ENCODE results near the gene C4BPB. TPM values are rescaled to one million over a fixed set of nuclear protein-coding genes. Genes with fewer than 3 reads are reported as not detected.

C4BPB gene
- total RNA-seq, 1 donor = not detected

- no peaks in the 10 kb centered on the region for H3K79me2 ChIP-seq (ENCODE audit: insufficient read depth, low read length)
- H3K9me3 ChIP-seq (ENCODE audit: low read depth, low read length) = no peaks in the 10 kb centered on the region
- H3K4me1 ChIP-seq (ENCODE audit: insufficient read depth, low read length) = peaks cover 4% of the 10 kb centered on the region
- no peak for DNase-seq (ENCODE audit: insufficient read length, low spot score, missing footprints)
- no peaks in the 10 kb centered on the region for H3K36me3 ChIP-seq (ENCODE audit: insufficient read depth, low read length)
- TF ChIP-seq, protein P1, sequence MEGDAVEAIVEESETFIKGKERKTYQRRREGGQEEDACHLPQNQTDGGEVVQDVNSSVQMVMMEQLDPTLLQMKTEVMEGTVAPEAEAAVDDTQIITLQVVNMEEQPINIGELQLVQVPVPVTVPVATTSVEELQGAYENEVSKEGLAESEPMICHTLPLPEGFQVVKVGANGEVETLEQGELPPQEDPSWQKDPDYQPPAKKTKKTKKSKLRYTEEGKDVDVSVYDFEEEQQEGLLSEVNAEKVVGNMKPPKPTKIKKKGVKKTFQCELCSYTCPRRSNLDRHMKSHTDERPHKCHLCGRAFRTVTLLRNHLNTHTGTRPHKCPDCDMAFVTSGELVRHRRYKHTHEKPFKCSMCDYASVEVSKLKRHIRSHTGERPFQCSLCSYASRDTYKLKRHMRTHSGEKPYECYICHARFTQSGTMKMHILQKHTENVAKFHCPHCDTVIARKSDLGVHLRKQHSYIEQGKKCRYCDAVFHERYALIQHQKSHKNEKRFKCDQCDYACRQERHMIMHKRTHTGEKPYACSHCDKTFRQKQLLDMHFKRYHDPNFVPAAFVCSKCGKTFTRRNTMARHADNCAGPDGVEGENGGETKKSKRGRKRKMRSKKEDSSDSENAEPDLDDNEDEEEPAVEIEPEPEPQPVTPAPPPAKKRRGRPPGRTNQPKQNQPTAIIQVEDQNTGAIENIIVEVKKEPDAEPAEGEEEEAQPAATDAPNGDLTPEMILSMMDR (IDR thresholded peaks at IDR 0.05; ENCODE audit: extremely low read depth, low read depth, low read length) = no peak
- no peak overlapping the region for H3K4me2 ChIP-seq (ENCODE audit: insufficient read depth, low read length)
- no peak overlapping the region for H3K27ac ChIP-seq (ENCODE audit: low read depth, low read length)
- H3K4me3 ChIP-seq (ENCODE audit: insufficient read depth, low read length) = no peak overlapping the region
- H4K20me1 ChIP-seq (ENCODE audit: insufficient read depth, low read length) = no peaks in the 10 kb centered on the region
- no peak overlapping the region for H2AFZ ChIP-seq (ENCODE audit: low read length)
- peaks cover 5% of the 10 kb centered on the region for H3K27me3 ChIP-seq (ENCODE audit: insufficient read depth, low read length)
Measured at GRCh38 chr1:207081806-207082205, 6.9 kb upstream of the C4BPB start.

DNA sequence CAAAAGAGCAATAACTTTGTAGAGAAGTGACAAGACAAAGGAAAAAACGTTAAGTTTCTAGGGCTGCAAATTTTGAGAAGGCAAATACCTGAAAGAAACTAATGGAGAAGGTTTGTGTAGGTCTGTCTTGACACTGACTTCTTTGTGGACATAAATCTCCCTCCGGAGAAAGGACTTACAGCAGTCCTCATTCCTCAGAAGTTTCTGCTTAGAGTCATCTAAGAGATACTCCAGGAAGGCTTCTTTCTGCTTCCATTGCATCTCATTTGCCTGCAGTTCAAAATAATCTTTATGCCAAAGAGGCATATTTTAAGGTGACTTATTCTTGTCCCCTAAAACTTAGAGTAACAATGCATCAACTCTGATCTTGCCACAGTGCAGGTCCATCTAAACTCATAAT, 4.4 kb upstream of the C4BPB start:
- Histone ChIP-seq H2AFZ (ENCODE audit: low read length) (no peak overlapping the region), H3K4me2 (ENCODE audit: insufficient read depth, low read length) (no peak overlapping the region), H3K4me3 (ENCODE audit: insufficient read depth, low read length) (no peak overlapping the region), H3K27me3 (ENCODE audit: insufficient read depth, low read length) (peaks cover 5% of the 10 kb centered on the region), H4K20me1 (ENCODE audit: insufficient read depth, low read length) (no peaks in the 10 kb centered on the region), H3K9me3 (ENCODE audit: low read depth, low read length) (no peaks in the 10 kb centered on the region), H3K36me3 (ENCODE audit: insufficient read depth, low read length) (no peaks in the 10 kb centered on the region), H3K4me1 (ENCODE audit: insufficient read depth, low read length) (peaks cover 3% of the 10 kb centered on the region), H3K79me2 (ENCODE audit: insufficient read depth, low read length) (no peaks in the 10 kb centered on the region), H3K27ac (ENCODE audit: low read depth, low read length) (no peak overlapping the region)
- TF ChIP-seq, protein P1 (IDR thresholded peaks at IDR 0.05; ENCODE audit: extremely low read depth, low read depth, low read length) = no peak
- no peak for DNase-seq (ENCODE audit: insufficient read length, low spot score, missing footprints)

DNA sequence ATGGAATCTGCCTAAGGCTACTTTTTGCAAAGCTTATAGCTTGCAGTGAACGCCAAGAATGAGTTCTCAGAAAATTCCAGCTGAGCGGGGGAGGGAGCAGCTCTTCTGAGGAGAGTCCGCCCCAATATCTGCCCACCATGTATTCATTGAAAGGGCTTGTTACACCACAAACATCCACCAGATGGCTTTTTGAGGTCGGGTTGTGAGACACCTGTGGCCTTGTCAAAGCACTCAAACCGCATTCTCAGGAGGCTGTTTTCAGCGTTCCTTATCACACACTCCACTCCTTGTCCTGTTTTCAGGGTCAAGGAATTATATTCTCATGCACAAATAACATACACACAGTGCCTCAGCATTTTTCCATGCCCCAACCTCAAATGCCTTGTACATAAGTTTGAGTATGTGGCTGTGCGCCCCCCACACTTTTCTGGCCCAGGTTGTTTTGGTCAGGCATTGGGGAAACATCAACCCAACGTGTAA, 3.9 kb upstream of the C4BPB start:
- Histone ChIP-seq H3K79me2 (ENCODE audit: insufficient read depth, low read length) (no peaks in the 10 kb centered on the region), H2AFZ (ENCODE audit: low read length) (no peak overlapping the region), H3K9me3 (ENCODE audit: low read depth, low read length) (no peaks in the 10 kb centered on the region), H3K36me3 (ENCODE audit: insufficient read depth, low read length) (no peaks in the 10 kb centered on the region), H3K4me2 (ENCODE audit: insufficient read depth, low read length) (no peak overlapping the region), H4K20me1 (ENCODE audit: insufficient read depth, low read length) (no peaks in the 10 kb centered on the region), H3K27ac (ENCODE audit: low read depth, low read length) (no peak overlapping the region), H3K4me3 (ENCODE audit: insufficient read depth, low read length) (no peak overlapping the region), H3K4me1 (ENCODE audit: insufficient read depth, low read length) (peaks cover 3% of the 10 kb centered on the region), H3K27me3 (ENCODE audit: insufficient read depth, low read length) (peaks cover 5% of the 10 kb centered on the region)
- DNase-seq (ENCODE audit: insufficient read length, low spot score, missing footprints) = no peak
- TF ChIP-seq, protein P1 (IDR thresholded peaks at IDR 0.05; ENCODE audit: extremely low read depth, low read depth, low read length) = peak; percentile 60

DNA sequence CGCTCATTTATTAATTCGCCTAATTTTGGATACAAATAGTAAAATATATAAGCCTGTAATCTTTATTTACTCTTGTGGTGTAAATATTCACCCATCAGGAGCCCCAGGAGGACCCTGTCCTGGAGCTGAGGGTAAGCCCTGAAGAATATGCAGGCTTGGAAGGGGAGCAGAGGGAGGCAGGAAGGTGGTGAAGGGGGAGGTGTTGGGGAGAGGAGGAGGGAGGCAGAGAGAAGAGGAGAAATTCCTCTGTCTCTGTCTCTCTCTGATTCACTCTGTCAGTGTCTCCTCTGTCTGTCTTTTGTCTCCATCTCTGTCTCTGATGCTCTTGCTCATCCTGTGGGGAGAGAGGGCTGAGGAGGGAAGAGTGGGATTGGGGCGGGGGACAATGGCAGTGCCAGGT, 2.8 kb upstream of the C4BPB start:
- Histone ChIP-seq H3K4me2 (ENCODE audit: insufficient read depth, low read length) (no peak overlapping the region), H3K36me3 (ENCODE audit: insufficient read depth, low read length) (no peaks in the 10 kb centered on the region), H2AFZ (ENCODE audit: low read length) (no peak overlapping the region), H3K27me3 (ENCODE audit: insufficient read depth, low read length) (peaks cover 5% of the 10 kb centered on the region), H4K20me1 (ENCODE audit: insufficient read depth, low read length) (no peaks in the 10 kb centered on the region), H3K27ac (ENCODE audit: low read depth, low read length) (no peak overlapping the region), H3K9me3 (ENCODE audit: low read depth, low read length) (no peaks in the 10 kb centered on the region), H3K4me1 (ENCODE audit: insufficient read depth, low read length) (peaks cover 3% of the 10 kb centered on the region), H3K4me3 (ENCODE audit: insufficient read depth, low read length) (no peak overlapping the region), H3K79me2 (ENCODE audit: insufficient read depth, low read length) (no peaks in the 10 kb centered on the region)
- TF ChIP-seq, protein P1 (IDR thresholded peaks at IDR 0.05; ENCODE audit: extremely low read depth, low read depth, low read length) = no peak
- DNase-seq (ENCODE audit: insufficient read length, low spot score, missing footprints) = no peak
